IMR-90 (cell line): ENCODE results near the gene CLTA. TPM values are rescaled to one million over a fixed set of nuclear protein-coding genes. Genes with fewer than 3 reads are reported as not detected.

ENCODE experiments used
- ATAC-seq: fragments of 200-7000 bp; cut with Tn5 transposase; 2 replicates; pipeline ENCODE4 v1.9.1; 2020; ENCODE audit warnings: low read depth, mild to moderate bottlenecking, moderate library complexity
- BruUV-seq: library from RNA; stranded (reverse); fragments of 400-500 nt; replicated peaks from 2 replicates; lab custom pipeline; 2021; lab: Mats Ljungman, UMichigan
- CTCF ChIA-PET: fragments of 300-600 bp; formaldehyde crosslinking; extraction: SDS; loops from one replicate; lab custom pipeline; 2021; ENCODE audit warnings: antibody characterized with exemption; lab: Yijun Ruan, JAX
- POLR2A ChIA-PET: fragments of 300-600 bp; sonication (Branson Sonifier 250); formaldehyde crosslinking; loops from one replicate; lab custom pipeline; 2022; ENCODE audit warnings: antibody characterized with exemption; ENCODE audit not compliant: unreplicated experiment; lab: Charles Lee
- DNase-seq: peaks from one replicate; pipeline ENCODE4 v3.0.0; 2013
- H2AFZ ChIP-seq: replicated peaks from 2 replicates; pipeline ENCODE3; 2013; ENCODE audit warnings: low read length, mild to moderate bottlenecking; ENCODE audit not compliant: poor library complexity
- H2AK5ac ChIP-seq: 2 replicates; pipeline ENCODE4 v1.6.1; 2013; ENCODE audit warnings: low read depth, low read length, inconsistent platforms
- H2AK9ac ChIP-seq: replicated peaks from 2 replicates; pipeline ENCODE3; 2013; ENCODE audit warnings: mild to moderate bottlenecking, low read depth, low read length, moderate library complexity; ENCODE audit not compliant: poor library complexity
- H2BK120ac ChIP-seq: 2 replicates; pipeline ENCODE4 v1.6.1; 2013; ENCODE audit warnings: low read depth, low read length, inconsistent platforms
- H2BK15ac ChIP-seq: 3 replicates; pipeline ENCODE4 v1.6.1; 2013; ENCODE audit warnings: low read depth, low read length, inconsistent platforms
- H2BK20ac ChIP-seq: 2 replicates; pipeline ENCODE4 v1.6.1; 2013; ENCODE audit warnings: low read depth, mild to moderate bottlenecking, inconsistent platforms, low read length, moderate library complexity
- H2BK5ac ChIP-seq: 2 replicates; pipeline ENCODE4 v1.6.1; 2013; ENCODE audit warnings: mild to moderate bottlenecking, low read depth, low read length, inconsistent platforms; ENCODE audit not compliant: poor library complexity, severe bottlenecking
- H3K14ac ChIP-seq: replicated peaks from 2 replicates; pipeline ENCODE4 v1.6.1; 2013; ENCODE audit warnings: low read depth, low read length, inconsistent platforms
- H3K18ac ChIP-seq: 2 replicates; pipeline ENCODE4 v1.6.1; 2013; ENCODE audit warnings: low read depth, low read length, control low read depth
- H3K23ac ChIP-seq: 2 replicates; pipeline ENCODE4 v1.6.1; 2013; ENCODE audit warnings: low read depth, low read length, inconsistent platforms
- H3K27ac ChIP-seq: 2 replicates; pipeline ENCODE4 v1.5.1; 2013; ENCODE audit warnings: mild to moderate bottlenecking, control low read depth, low read length; ENCODE audit not compliant: insufficient read depth
- H3K27me3 ChIP-seq: 2 replicates; pipeline ENCODE4 v1.6.1; 2013; ENCODE audit warnings: low read length; ENCODE audit not compliant: control insufficient read depth, insufficient read depth
- H3K36me3 ChIP-seq: 2 replicates; pipeline ENCODE4 v1.6.1; 2013; ENCODE audit warnings: low read length, mixed read lengths; ENCODE audit not compliant: control insufficient read depth, insufficient read depth
- H3K4ac ChIP-seq: 2 replicates; pipeline ENCODE4 v1.6.1; 2013; ENCODE audit warnings: low read depth, low read length, inconsistent platforms
- H3K4me1 ChIP-seq: 2 replicates; pipeline ENCODE4 v1.6.1; 2013; ENCODE audit warnings: low read length, mixed read lengths; ENCODE audit not compliant: control insufficient read depth, insufficient read depth
- H3K4me2 ChIP-seq: 2 replicates; pipeline ENCODE4 v1.6.1; 2013; ENCODE audit warnings: low read depth, mild to moderate bottlenecking, control low read depth, low read length, moderate library complexity
- H3K4me3 ChIP-seq: 2 replicates; pipeline ENCODE4 v1.5.1; 2013; ENCODE audit warnings: low read depth, mild to moderate bottlenecking, control low read depth, low read length, moderate library complexity; ENCODE audit not compliant: insufficient read depth
- H3K56ac ChIP-seq: 2 replicates; pipeline ENCODE4 v1.6.1; 2013; ENCODE audit warnings: low read length, inconsistent platforms; ENCODE audit not compliant: insufficient read depth; ENCODE audit errors: extremely low read depth
- H3K79me1 ChIP-seq, 2 experiments: 2 replicates each; pipeline ENCODE4 v1.6.1; 2013; ENCODE audit warnings: low read length in 2 of 2, inconsistent platforms in 1 of 2, low read depth in 1 of 2
- H3K9ac ChIP-seq: 2 replicates; pipeline ENCODE4 v1.6.1; 2013; ENCODE audit warnings: low read depth, low read length, control low read depth
- H3K9me1 ChIP-seq: 2 replicates; pipeline ENCODE4 v1.6.1; 2013; ENCODE audit warnings: low read length, inconsistent platforms; ENCODE audit not compliant: insufficient read depth
- H3K9me3 ChIP-seq: 2 replicates; pipeline ENCODE4 v1.6.1; 2013; ENCODE audit warnings: low read length; ENCODE audit not compliant: control insufficient read depth, insufficient read depth
- H4K20me1 ChIP-seq: 2 replicates; pipeline ENCODE4 v1.6.1; 2013; ENCODE audit warnings: low read length, inconsistent platforms; ENCODE audit not compliant: insufficient read depth
- H4K5ac ChIP-seq: 2 replicates; pipeline ENCODE4 v1.6.1; 2013; ENCODE audit warnings: mild to moderate bottlenecking, low read depth, low read length, control low read depth
- H4K8ac ChIP-seq, 2 experiments: 2 replicates each; pipeline ENCODE4 v1.6.1; 2013; ENCODE audit warnings: low read depth in 2 of 2, low read length in 2 of 2, control low read depth in 1 of 2, inconsistent platforms in 1 of 2
- H4K91ac ChIP-seq: 2 replicates; pipeline ENCODE4 v1.6.1; 2013; ENCODE audit warnings: low read depth, low read length, inconsistent platforms; ENCODE audit not compliant: insufficient read depth
- BHLHE40 ChIP-seq: fragments of 150-350 bp; IDR thresholded peaks from 2 replicates; pipeline ENCODE4 v1.6.1; 2016; ENCODE audit warnings: mild to moderate bottlenecking, low read depth, low read length
- CEBPB ChIP-seq: IDR thresholded peaks from 2 replicates; pipeline ENCODE4 v1.6.1; 2012; ENCODE audit warnings: low read depth, low read length, improper control_type of control experiment
- CHD1 ChIP-seq: IDR thresholded peaks from 2 replicates; pipeline ENCODE4 v1.6.1; 2012; ENCODE audit warnings: low read depth, low read length, improper control_type of control experiment
- CTCF ChIP-seq: conservative IDR thresholded peaks from 2 replicates; pipeline ENCODE4 v1.5.1; 2012; ENCODE audit warnings: mild to moderate bottlenecking, low read depth, low read length, improper control_type of control experiment
- ELK1 ChIP-seq: fragments of 150-350 bp; IDR thresholded peaks from 2 replicates; pipeline ENCODE4 v1.6.1; 2016; ENCODE audit warnings: low read depth, mild to moderate bottlenecking, low read length, moderate library complexity, borderline replicate concordance
- FOS ChIP-seq: fragments of 150-350 bp; IDR thresholded peaks from 2 replicates; pipeline ENCODE4 v1.6.1; 2016; ENCODE audit warnings: low read depth, low read length
- MAFK ChIP-seq: IDR thresholded peaks from 2 replicates; pipeline ENCODE4 v1.6.1; 2012; ENCODE audit warnings: low read depth, low read length, improper control_type of control experiment
- MAZ ChIP-seq: IDR thresholded peaks from 2 replicates; pipeline ENCODE4 v1.6.1; 2012; ENCODE audit warnings: low read depth, mild to moderate bottlenecking, low read length, improper control_type of control experiment, moderate library complexity, borderline replicate concordance
- MXI1 ChIP-seq: IDR thresholded peaks from 2 replicates; pipeline ENCODE4 v1.6.1; 2012; ENCODE audit warnings: low read depth, mild to moderate bottlenecking, low read length, moderate library complexity, borderline replicate concordance
- NFE2L2 ChIP-seq: fragments of 150-350 bp; IDR thresholded peaks from 2 replicates; pipeline ENCODE4 v1.6.1; 2016; ENCODE audit warnings: low read depth, mild to moderate bottlenecking, low read length
- POLR2A ChIP-seq: IDR thresholded peaks from 2 replicates; pipeline ENCODE4 v1.6.1; 2012; ENCODE audit warnings: mild to moderate bottlenecking, low read depth, low read length
- RAD21 ChIP-seq: IDR thresholded peaks from 2 replicates; pipeline ENCODE4 v1.6.1; 2012; ENCODE audit warnings: low read length, improper control_type of control experiment
- RCOR1 ChIP-seq: IDR thresholded peaks from 2 replicates; pipeline ENCODE4 v1.6.1; 2012; ENCODE audit warnings: mild to moderate bottlenecking, low read length, improper control_type of control experiment; ENCODE audit not compliant: insufficient replicate concordance
- RFX5 ChIP-seq: IDR thresholded peaks from 2 replicates; pipeline ENCODE4 v1.8.0; 2012; ENCODE audit warnings: low read depth, mild to moderate bottlenecking, low read length, moderate library complexity
- SMC3 ChIP-seq: fragments of 150-350 bp; IDR thresholded peaks from 2 replicates; pipeline ENCODE4 v1.6.1; 2016; ENCODE audit warnings: low read depth, mild to moderate bottlenecking, antibody characterized with exemption, low read length, moderate library complexity
- USF2 ChIP-seq: fragments of 150-350 bp; IDR thresholded peaks from 2 replicates; pipeline ENCODE4 v1.6.1; 2017; ENCODE audit warnings: mild to moderate bottlenecking, antibody characterized with exemption, low read length, low read depth
- WGBS, 2 experiments: methylation state at CpG; one replicate each; pipeline versions ENCODE4 v1.1.5 to v1.1.7; 2013; ENCODE audit warnings: missing lambda C conversion rate in 2 of 2; ENCODE audit not compliant: insufficient read length in 1 of 2; ENCODE audit errors: extremely low coverage in 2 of 2; 5-methylcytosine and 5-hydroxymethylcytosine counted together
- dilution Hi-C: fragments of 300-500 bp; cut with HindIII; formaldehyde crosslinking; loops from one replicate; pipeline ENCODE4 v1.14.3; 2018; ENCODE audit warnings: low sequenced_read_pairs; ENCODE audit not compliant: unreplicated experiment
- in situ Hi-C: fragments of 300-500 bp; cut with MboI; formaldehyde crosslinking; loops from 3 replicates; pipeline ENCODE4 v1.14.3; 2019; ENCODE audit warnings: low sequenced_read_pairs, inconsistent platforms, mixed read lengths
- intact Hi-C: fragments of 100-400 bp; cut with micrococcal nuclease; formaldehyde crosslinking; loops from 2 replicates; pipeline ENCODE4 v1.10.0; 2022
- polyA plus RNA-seq, 3 experiments: library from polyadenylated mRNA; depleted of rRNA; stranded (reverse); fragments of >200 nt; gene quantifications; 2 replicates each; pipeline ENCODE4 v1.2.3, GENCODE V29; 2012; ENCODE audit warnings: low replicate concordance in 1 of 3
- total RNA-seq: library from RNA; depleted of rRNA; stranded (reverse); fragments of >200 nt; gene quantifications from 2 replicates; pipeline ENCODE4 v1.2.3, GENCODE V29; 2012

Gene CLTA
- total and polyA plus RNA-seq, 2 of the 4 experiments (the other 2 are of a cell fraction), result 133 to 246 TPM

GRCh38 chr9:36250079-36250478 lies 59.4 kb downstream of the CLTA start:
- Histone ChIP-seq H3K56ac (no peak overlapping the region), H4K91ac (no peak overlapping the region), H2BK15ac (no peak overlapping the region), H3K36me3 (peaks cover 7% of the 10 kb centered on the region), H3K27me3 (no peaks in the 10 kb centered on the region), H3K23ac (no peak overlapping the region), H3K18ac (no peak overlapping the region), H2AK9ac (no peak overlapping the region), H3K79me1 (peaks cover 27 to 60% of the 10 kb centered on the region in 2 experiments), H3K4me2 (no peak overlapping the region), H2BK20ac (no peak overlapping the region), H4K20me1 (peaks cover 36% of the 10 kb centered on the region), H3K4me1 (no peaks in the 10 kb centered on the region), H2BK120ac (no peak overlapping the region), H2AK5ac (no peak overlapping the region), H3K27ac (no peak overlapping the region), H3K4ac (no peak overlapping the region), H3K9me1 (peaks cover 6% of the 10 kb centered on the region), H3K4me3 (no peak overlapping the region), H3K9me3 (no peaks in the 10 kb centered on the region), H3K9ac (no peak overlapping the region), H4K8ac (no peak overlapping the region), H3K14ac (no peak overlapping the region), H4K5ac (no peak overlapping the region), H2AFZ (no peak overlapping the region), H2BK5ac (no peak overlapping the region)
- no peak for DNase-seq
- POLR2A ChIA-PET, result no interaction called here
- in situ Hi-C loops (no loop called here), dilution Hi-C loops (no loop called here), intact Hi-C loops (no loop called here)
- ATAC-seq, result no peak
- CTCF ChIA-PET, result interaction anchor here (3.3 kb wide), 1 partner anchor 78 kb away, joined by 12 read pairs; no protein-coding TSS in a partner anchor
- WGBS, 2 experiments, result 100% methylated on average over 1 of the region's 1 CpG; no CpG with 5 or more reads in 1 of the 2 experiments
- no peak for TF ChIP-seq SMC3
- no peak for TF ChIP-seq MXI1
- TF ChIP-seq RFX5, result no peak
- TF ChIP-seq RAD21, result no peak
- no peak for TF ChIP-seq MAZ
- TF ChIP-seq BHLHE40, result no peak
- no peak for TF ChIP-seq MAFK
- TF ChIP-seq CTCF, result no peak
- TF ChIP-seq ELK1, result no peak
- no peak for TF ChIP-seq USF2
- no peak for TF ChIP-seq RCOR1
- TF ChIP-seq CHD1, result no peak
- TF ChIP-seq CEBPB, result no peak
- no peak for TF ChIP-seq POLR2A
- TF ChIP-seq NFE2L2, result no peak
- TF ChIP-seq FOS, result no peak
- no TSS peak for BruUV-seq
